ENCODE results near the gene ARHGAP15.
A peak's percentile ranks its signal among the peaks of the same experiment; 100 is the strongest.

Gene ARHGAP15

DNA sequence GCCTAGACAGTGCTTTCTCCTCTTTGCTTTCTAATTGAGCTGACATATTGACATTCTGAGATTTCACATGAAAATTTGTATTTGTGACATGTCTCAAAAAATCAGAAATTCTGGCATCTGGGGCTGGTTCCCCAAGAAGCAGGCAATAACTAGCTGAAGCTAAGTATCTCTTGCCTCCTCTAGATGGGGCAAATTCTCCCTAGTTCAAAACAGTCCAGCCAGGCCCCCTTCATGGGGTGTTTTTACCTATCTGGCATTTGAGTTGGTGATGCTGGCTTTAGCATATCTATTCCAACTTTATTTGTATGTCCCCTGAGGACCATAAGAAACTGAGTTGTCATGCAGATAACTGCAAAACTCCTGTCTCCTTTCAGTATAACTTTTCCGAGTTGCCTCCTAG lies 39.9 kb downstream of the ARHGAP15 start:
- no peak for DNase-seq (ENCODE audit: low spot score)

DNA sequence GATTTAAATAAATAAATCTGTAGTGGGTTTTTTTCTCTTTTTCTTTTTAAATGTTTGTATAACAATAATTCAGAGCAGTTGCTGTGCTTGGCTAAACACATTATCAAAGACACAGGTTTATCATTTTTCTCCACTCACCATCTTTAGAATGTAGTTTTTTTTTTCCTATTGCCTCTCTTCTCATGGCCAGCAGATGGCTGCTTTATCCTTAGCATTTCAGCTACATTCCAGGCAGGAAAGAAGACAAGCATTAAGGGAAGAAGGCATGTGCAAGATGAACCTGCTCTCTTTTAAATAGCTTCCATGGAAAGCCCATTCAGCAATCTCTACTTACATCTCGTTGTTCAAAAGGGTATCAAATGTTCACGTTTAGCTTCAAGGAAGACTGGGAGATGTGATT lies 42.6 kb downstream of the ARHGAP15 start:
- DNase-seq (ENCODE audit: low spot score) = no peak

DNA sequence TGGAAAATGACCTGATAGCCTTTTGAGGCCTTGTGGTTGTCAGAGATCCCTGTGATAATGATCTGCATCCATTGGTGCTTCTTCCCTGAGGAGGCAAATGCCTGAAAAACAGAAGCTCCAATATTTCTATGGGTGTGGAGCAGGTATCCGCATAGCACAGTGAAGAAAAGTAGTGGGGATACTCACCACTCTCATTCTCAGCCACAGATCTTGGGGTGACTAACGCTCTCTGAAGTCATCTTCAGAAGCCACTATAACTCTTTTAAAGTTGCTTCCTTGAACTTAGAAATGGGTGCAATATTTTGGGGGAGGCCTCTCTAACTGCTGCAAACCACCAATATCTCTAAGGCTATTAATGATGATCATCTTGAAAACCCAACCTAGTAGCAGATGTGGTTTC lies 46.2 kb downstream of the ARHGAP15 start:
- no peak for DNase-seq (ENCODE audit: low spot score)

DNA sequence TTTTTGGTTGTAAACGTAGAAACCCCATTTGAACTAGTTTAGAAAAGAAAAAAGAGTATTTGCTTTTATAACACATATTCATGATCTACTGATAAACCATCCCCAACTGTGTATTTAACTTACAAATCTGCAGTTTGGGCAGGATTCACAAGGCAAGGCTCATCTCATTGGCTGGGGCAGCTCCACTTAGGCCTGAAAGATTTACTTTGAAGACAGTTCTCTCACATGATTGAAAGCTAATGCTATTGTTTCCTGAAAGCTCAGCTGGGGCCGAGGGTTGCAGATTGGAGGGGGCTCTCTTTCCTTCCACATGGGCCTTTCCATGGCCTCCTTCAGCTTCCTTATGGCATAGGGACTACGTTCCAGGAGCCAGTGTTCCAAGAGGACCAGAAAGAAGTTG lies 47.4 kb downstream of the ARHGAP15 start:
- no peak for DNase-seq (ENCODE audit: low spot score)

DNA sequence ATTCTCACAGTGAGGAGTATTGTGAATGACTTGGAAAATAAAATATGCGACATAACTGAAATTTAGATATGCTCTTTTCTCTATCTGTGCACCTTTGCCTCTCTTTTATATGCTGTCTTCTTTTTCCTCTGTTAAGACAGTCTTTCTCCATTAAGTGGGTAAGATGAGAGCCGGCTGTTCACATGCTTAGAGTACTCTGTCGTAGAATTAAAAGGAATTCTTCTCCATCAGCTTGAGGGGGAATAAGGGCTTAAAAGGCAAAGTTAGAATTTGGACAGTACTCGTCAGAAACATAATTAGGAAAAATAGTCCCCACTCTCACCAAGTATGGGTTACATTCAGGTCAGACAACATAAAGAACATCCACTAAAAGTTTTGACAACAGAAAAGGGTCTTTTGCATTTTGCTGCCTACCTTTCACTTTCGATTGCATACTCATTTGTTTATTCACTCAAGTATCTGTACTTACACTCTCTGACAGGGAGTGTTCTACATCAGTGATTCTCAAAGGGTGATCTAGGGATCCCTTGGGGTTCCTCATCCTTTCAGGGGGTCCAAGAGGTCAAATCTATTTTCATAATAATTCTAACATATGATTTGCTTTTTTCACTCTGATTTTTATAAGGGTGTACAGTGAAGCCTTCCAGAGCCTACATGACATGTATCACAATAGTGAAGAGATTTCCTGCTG lies 48.0 kb downstream of the ARHGAP15 start:
- no peak for DNase-seq (ENCODE audit: low spot score)

DNA sequence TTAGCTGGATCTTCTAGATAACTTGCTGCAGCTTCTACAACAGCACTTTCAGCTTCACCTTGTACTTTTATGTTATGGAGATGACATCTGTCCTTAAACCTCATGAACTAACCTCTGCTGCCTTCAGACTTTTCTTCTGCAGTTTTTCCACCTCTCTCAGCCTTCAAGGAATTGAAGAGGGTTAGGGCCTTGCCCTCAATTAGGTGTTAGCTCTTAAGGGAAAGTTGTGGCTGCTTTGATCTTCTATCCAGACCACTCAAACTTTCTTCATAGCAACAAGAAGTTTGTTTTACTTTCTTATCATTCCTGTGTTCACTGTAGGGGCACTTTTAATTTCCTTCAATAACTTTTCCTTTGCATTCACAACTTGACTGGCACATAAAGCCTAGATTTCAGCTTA lies 52.3 kb downstream of the ARHGAP15 start:
- DNase-seq (ENCODE audit: low spot score) = no peak

DNA sequence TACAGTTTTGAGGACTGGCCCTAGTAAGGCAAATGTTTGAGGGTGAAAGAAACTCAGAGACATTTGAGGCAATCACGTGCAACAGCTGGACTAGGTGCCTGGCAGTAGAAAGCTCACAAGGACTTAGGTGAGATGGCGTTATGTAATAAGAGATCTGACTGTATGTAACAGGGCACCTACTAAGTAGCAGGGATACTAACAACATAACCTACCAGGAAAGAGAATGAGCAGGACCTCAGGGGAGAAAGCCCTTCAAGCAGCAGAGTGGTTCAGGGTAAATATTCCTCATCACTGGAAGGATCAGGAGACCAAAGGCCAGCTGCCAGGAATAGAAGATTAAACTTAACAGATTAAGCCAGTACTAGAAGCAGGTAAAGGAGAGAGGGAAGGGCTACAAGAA lies 53.4 kb downstream of the ARHGAP15 start:
- DNase-seq (ENCODE audit: low spot score) = no peak

DNA sequence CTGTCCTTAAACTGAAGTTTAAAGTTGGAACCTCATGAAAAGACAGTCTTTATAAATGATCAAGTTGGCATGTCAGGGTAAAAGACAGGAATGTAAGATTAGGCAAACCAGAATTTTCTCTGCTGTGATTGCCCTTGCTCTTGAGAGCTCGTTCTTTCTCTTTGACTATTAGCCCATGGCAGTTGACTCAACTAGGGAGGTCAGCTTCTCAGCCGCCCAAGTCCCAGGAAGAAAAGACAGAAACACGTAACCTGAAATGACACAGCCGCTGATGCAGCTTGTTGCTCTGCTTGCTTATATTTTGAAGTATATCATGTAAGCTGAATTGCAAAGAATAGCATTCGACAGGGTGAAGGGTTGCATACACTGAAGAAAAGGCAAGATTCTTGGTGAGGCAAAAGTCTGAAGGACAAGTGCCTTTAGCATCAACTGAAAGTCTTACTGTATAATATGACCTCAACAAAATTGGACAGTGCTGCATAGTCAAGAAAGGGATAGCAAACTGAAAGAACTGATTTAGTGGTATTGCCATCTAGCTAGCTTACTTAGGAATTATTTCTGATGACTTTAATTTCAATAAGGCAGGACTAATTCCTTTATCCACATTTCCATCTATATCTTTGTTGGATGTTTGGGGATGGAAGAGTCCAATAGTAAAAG lies 54.7 kb downstream of the ARHGAP15 start:
- DNase-seq (ENCODE audit: low spot score) = no peak

DNA sequence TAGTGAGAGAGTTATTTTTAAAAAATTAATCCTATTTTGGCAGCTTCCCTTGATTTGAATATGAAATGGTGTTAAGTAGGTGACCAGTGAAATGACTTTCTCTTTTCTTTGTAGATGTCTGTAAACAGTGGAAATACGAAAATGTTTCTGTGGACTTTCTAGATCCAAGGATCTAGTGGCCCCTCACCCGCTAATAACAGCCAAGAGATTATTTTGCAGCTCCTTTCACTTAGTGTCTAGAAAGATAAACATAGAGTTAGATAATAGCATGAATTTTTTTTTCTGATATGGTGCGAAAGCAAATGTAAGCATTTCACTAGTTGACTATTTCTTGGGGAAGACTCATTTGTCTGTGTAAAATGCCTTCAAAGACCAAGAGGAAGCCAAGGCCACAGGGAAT lies 57.7 kb downstream of the ARHGAP15 start:
- DNase-seq (ENCODE audit: low spot score) = no peak

DNA sequence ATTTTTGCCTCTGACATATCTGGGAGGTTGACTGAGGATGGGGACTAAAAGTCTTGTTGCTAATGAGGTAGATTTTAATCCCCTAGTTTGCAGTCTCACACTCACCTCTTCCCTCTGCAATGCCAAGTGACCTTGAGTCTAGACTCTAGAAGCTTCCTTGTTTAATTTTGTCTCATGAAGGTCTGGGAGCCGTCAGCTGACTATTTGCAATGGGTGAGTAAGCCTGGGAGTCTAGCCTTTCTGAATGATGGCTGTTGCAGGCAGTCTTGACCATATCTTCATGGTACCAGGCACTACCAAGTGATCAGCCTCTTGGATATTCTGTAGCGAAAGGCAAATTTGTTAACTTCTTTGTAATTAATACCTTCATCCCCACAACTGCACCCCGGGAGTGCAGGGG lies 61.2 kb downstream of the ARHGAP15 start:
- no peak for DNase-seq (ENCODE audit: low spot score)

DNA sequence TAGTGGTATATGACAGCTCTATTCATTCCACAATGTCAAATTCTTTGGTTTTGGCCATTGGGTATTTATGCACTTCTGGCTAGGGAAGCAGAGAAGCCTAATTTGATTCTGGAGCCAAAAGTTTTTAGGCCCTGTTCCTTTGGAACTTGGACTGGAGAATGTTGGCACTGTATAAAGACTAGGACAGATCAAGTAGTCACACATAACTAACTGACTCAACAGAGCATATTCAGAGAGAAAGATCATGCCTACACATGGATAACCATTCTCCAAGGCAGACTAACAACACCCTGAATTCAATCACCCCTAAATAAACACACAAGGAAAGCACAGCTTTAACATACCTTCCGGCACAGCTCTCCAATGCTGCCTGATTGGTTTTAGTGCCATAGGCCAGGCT lies 62.9 kb downstream of the ARHGAP15 start:
- DNase-seq (ENCODE audit: low spot score) = no peak

DNA sequence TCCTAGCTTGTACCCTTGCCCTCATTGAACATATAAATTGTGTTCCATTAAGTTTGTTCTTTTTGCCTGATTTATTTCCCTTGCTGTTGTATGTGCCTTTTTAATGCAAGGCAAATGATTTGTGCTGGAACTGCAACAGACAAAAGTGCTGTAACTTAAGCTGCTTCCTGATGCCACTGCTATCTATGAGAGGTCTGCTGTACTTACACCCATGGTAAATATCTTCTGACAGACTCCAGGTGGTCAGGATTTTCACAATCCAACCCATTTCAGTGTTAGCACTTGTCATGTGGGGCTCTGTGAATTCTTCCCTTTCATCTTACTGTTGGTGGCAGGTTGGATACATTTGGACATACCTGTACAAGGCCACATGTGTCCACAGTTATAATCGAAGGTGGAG lies 63.5 kb downstream of the ARHGAP15 start:
- no peak for DNase-seq (ENCODE audit: low spot score)

DNA sequence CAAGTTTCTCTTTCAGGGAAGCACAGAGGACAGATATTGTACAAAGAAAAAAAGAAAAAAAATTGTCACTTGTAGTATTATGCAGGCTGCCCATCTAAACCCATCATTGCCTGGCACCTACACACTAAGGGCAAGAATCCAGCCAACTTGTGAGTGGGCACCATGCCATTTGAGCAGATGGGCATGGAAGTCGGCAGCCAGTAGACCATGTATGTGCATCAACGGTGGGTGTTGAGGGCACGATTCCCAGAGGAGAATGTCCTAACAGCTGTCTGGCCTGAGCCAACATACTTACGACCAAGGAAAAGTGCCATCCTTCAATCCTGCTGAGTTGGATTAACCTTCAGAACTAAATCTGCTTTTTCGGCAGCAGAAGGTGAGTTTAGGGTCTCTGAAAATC lies 63.9 kb downstream of the ARHGAP15 start:
- peak; percentile 49 for DNase-seq (ENCODE audit: low spot score)

DNA sequence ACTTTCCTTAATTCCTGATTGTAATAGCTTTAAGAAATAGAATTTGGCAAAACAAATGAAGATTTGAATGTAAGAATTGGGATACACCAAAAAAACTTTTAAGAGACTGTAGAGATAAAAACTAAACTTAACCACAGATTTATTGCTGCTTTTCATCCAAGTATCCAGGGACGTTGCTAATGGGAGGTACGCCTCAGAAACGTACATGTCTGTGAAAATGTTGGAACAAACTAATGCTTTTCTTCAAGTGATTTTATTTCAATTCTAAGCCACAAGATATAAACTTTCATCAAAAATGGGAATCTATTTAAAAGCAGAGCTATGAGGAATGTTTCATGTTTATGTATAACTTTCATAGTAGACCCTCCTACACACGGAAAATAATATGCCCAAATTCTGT lies 66.3 kb downstream of the ARHGAP15 start:
- no peak for DNase-seq (ENCODE audit: low spot score)

DNA sequence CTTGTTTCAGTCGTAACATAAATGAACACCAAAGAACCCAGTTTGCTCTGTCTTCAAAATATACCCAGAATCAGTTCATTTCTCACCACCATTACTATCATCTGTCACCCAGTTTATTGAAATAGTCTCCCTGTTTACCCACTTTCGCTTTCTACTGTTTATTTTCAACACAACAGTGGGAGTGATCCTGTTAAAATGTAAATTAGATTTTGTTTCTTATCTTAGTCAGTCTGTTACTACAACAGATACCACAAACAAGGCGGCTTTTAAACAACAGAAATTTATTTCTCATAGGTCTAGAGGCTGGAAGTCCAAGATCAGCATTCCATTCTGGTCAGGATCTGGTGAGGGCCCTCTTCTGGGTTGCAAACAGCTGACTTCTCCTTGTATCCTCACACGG lies 74.8 kb downstream of the ARHGAP15 start:
- no peak for DNase-seq (ENCODE audit: low spot score)

DNA sequence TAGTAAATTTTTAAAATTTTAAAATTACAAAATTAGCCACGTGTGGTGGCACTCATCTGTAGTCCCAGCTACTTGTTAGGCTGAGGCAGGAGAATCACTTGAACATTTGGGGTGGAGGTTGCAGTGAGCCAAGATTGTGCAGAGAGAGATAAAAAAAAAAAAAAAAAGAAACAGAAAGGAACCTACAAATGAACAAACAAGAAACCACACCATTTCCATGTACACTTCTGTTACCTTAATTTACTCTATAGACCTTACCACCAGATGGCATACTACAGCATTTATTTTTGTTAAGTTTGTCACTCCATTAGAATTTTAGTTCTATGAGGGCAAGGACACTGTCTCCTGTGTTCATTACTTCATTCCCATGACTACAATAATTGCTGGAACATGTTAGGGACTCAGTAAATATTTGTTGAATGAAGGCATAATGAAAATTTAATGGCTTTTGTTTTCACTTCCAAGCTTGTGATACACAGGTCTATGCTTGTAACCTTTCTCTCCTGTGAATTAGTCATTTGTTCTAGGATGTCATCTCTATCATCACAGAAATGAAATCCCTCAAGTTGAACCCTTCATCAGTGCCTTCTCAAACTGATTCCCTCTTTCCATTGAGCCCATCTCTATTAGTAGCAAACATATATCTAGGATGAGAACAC lies 76.0 kb downstream of the ARHGAP15 start:
- DNase-seq (ENCODE audit: low spot score) = no peak

DNA sequence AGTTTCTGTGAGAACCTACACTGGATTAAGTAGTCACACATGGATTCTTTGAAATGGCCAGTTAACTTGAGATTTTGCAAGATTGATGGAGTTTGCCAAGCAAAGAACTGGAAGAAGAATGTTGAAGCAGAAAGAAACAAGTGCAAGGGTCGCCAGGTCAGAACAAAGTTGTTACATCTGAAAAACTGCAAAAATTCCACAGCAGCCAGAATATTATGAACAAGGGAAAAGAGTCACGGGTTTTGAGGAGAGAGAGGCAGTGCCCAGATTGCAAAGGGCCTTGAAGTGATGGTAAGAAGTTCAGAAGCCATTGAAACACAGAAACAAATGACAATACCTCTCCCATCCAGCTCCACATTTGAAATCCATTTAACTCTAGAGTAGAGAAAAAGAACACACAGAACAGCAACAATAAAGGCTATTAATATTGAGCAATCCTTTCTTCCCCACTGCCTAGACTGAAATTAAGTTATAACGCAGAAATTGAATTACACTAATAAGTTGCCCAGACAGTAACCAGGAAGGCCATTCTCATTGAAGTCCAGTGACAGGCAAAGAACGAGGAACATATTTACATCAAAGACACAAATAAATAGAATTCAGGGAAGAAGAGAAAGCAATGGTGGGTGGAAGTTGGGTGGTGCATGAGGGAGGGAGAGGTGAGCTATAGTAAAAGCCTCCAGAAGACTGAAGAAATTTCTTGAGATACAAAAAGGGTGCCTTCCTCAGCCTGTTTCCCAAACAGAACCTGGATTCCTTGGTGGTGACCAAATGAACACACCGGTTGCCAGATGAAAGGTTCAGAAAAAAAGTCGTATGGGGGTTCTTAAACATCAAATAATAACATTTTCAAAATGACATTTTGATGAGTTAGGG lies 80.6 kb downstream of the ARHGAP15 start:
- no peak for DNase-seq (ENCODE audit: low spot score)

DNA sequence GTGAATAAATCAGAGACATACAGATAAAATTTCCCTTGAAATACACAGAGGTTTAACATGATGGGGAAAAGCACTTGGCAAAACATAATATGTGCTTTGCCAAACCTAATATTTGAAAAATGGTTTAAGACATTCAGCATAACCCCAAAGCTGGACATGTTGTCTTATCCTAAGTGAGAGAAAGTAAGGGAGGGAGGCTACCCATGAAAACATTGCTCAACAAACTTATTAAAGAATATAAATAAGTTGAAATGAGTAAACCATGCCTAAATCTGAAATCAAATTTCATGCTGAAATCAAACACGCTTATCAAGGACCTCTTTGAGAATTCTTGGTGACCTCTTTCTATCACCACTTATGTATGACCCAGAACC lies 81.2 kb downstream of the ARHGAP15 start:
- DNase-seq (ENCODE audit: low spot score) = no peak

DNA sequence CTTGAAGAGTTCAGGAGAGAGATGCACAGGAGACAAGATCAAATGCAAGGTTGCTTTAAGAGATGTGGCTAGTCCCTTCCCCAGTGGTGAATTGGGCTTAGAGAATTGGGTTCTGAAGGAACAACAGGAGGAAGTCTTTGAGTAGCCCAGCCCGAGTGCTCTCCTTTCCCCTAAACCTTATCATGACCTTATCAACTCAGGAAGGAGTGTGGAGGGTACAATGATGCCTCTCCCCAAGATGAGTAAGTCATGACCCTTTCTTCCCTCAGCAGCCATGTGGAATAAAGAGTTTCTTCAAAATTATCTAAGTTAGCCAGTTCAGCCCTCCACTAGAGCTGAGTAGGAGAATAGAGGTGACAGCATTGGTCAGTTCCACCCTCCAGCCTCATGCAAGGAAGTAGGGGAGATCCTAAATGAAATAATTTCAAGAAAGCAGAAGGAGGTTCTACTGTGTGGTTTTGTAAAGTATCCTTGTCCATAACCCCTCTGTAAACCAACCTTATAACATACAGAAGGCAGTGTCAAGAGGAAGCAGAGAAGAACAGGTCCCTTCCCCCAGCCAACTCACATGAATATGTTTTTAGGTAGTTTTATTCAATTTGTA lies 88.4 kb downstream of the ARHGAP15 start:
- DNase-seq (ENCODE audit: low spot score) = no peak

DNA sequence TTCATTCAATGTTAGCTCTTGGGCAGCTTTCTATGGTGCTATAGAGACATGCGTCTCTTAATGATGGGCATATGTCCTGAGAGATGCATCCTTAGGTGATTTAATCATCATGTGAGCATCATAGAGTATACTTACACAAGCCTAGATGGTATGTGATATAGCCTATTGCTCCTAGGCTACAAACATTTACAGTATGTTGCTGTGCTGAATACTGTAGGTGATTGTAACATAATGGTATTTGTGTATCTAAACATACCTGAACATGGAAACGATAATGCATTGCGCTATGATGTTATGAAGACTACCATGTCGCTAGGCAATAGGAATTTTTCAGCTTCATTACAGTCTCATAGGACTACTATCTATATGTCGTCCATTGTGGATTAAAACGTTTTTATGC lies 89.4 kb downstream of the ARHGAP15 start:
- DNase-seq (ENCODE audit: low spot score) = no peak

DNA sequence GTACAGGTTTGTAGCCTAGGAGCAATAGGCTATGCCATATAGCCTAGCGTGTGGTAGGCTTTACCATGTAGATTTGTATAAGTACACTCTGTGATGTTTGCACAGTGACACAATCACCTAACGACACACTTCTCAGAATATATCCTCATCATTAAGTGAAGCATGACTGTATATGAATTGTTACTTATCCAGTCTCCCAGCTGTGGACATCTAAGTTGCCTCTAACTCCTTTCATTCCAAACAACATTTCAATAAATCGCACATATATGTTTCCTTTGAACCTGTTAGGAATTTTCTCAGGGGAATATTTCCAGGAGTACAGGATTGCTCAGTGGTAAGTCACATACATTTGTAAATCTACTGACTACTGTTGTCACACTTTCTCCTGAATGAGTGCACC lies 90.0 kb downstream of the ARHGAP15 start:
- no peak for DNase-seq (ENCODE audit: low spot score)

DNA sequence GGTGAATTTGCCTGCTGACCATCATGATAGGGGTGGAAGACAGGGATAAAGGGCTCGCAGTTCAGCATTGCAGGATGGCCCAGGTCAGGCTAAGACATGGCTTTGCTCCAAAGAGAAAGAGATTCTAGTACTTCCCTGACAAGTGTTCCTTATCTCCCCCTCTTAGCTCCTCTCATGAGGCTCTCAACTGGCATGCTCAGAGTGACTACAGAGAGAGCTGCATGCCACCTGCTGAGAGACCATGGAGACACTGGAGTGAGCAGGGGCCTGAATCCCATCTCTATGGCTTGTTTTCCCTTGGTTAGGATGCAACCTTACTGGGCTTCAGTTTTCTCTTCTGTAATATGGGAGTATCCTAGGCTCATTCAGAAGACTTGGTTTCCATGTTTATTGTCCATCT lies 94.3 kb downstream of the ARHGAP15 start:
- no peak for DNase-seq (ENCODE audit: low spot score)

Measured in Ammon's horn (tissue), 1 donor.